ENCODE results near the gene SYT8. TPM values are rescaled to one million over a fixed set of nuclear protein-coding genes. Genes with fewer than 3 reads are reported as not detected.

SYT8 gene
- total and polyA plus RNA-seq, 2 experiments from 2014 or later: not detected

DNA sequence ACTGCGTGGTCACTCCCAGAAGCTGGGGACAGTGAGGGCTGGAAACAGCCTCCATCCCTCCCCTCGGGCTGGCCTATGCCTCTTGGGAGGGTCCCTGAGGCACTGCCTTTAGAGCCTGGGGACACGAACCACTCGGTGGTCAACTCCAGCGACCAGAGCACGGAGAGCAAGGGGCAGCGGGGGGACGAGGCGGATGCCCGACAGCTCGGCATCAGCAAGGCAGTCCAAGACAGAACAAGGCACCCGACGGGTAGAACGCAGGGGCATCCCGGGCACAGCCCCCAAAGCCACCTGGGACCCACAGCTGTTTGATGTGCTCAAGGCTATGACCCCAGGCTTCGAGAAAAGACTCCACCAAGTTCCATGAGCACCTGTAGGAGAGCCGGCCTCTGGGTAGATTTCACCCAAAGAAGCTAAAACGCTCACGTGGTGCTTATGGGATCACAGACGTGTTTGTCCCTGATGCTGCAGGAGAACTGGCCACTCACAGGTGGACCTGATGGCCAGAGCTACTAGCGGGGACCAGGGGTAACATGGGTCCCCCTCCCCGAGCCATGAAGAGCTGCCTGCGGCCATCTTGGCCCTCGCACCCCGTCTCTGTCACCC, 17.6 kb downstream of the SYT8 start:
- no peak for TF ChIP-seq EZH2 (IDR thresholded peaks at IDR 0.05; ENCODE audit: insufficient read depth, poor library complexity, severe bottlenecking)
- TF ChIP-seq EZH2phosphoT487 (IDR thresholded peaks at IDR 0.05; ENCODE audit: insufficient read depth, low read depth): no peak
- H3K9me2 ChIP-seq (ENCODE audit: insufficient read depth): no peaks in the 10 kb centered on the region
- no peak overlapping the region for H2AFZ ChIP-seq
- H3K4me1 ChIP-seq (ENCODE audit: insufficient read depth): no peaks in the 10 kb centered on the region
- H4K20me1 ChIP-seq (ENCODE audit: insufficient read depth): no peaks in the 10 kb centered on the region
- H3K4me2 ChIP-seq (ENCODE audit: unreplicated experiment): no peak overlapping the region
- H3K9me3 ChIP-seq (ENCODE audit: low read depth): no peaks in the 10 kb centered on the region
- no peaks in the 10 kb centered on the region for H3K79me2 ChIP-seq (ENCODE audit: insufficient read depth)
- 66 to 72% methylated on average over 25 of the region's 25 CpGs for WGBS, 2 experiments (ENCODE audit: low coverage in 1 of 2, low lambda C conversion rate in 2 of 2, missing lambda C conversion rate in 2 of 2)
- H3K27me3 ChIP-seq (replicated peaks; ENCODE audit: insufficient read depth): no peaks in the 10 kb centered on the region
- no peaks in the 10 kb centered on the region for H3K36me3 ChIP-seq (ENCODE audit: low read depth)
- DNase-seq: no peak
- H3F3A ChIP-seq (ENCODE audit: insufficient read depth): no peaks in the 10 kb centered on the region
- no peak overlapping the region for H3K27ac ChIP-seq
- in situ Hi-C loops (cut with MboI): loop anchor here (25.0 kb wide), 1 partner anchor 310 kb away; the partner anchor contains the start of genes INS and TH
- no peak overlapping the region for H3K4me3 ChIP-seq
- no peak overlapping the region for H3K9ac ChIP-seq

GRCh38 chr11:1852877-1853276, 18.1 kb downstream of the SYT8 start, which contains the start of gene LSP1:
Gene LSP1 (plus strand): TSS chr11:1853084. CDS start chr11:1853145, 61 bp downstream.
- Histone ChIP-seq H3K27me3 (replicated peaks; ENCODE audit: insufficient read depth) (no peaks in the 10 kb centered on the region), H3K27ac (no peak within 1 kb of the TSS), H3K79me2 (ENCODE audit: insufficient read depth) (no peaks in the 10 kb centered on the region), H3K4me3 (no peak within 1 kb of the TSS), H2AFZ (no peak within 1 kb of the TSS), H3K36me3 (ENCODE audit: low read depth) (no peaks in the 10 kb centered on the region), H3K4me1 (ENCODE audit: insufficient read depth) (no peaks in the 10 kb centered on the region), H3K9me3 (ENCODE audit: low read depth) (no peaks in the 10 kb centered on the region), H3K4me2 (ENCODE audit: unreplicated experiment) (no peak within 1 kb of the TSS), H3K9ac (no peak within 1 kb of the TSS), H3K9me2 (ENCODE audit: insufficient read depth) (no peaks in the 10 kb centered on the region), H4K20me1 (ENCODE audit: insufficient read depth) (no peaks in the 10 kb centered on the region), H3F3A (ENCODE audit: insufficient read depth) (no peaks in the 10 kb centered on the region)
- in situ Hi-C loops (cut with MboI): loop anchor here (25.0 kb wide), 1 partner anchor 309 kb away; the partner anchor contains the start of genes INS and TH
- 81 to 86% methylated on average over 18 of the region's 18 CpGs for WGBS, 2 experiments (ENCODE audit: low coverage in 1 of 2, low lambda C conversion rate in 2 of 2, missing lambda C conversion rate in 2 of 2)
- TF ChIP-seq EZH2 (IDR thresholded peaks at IDR 0.05; ENCODE audit: insufficient read depth, poor library complexity, severe bottlenecking): no peak
- no peak for TF ChIP-seq EZH2phosphoT487 (IDR thresholded peaks at IDR 0.05; ENCODE audit: insufficient read depth, low read depth)
- no peak for DNase-seq

GRCh38 chr11:1853376-1854131, 18.8 kb downstream of the SYT8 start:
- TF ChIP-seq EZH2 (IDR thresholded peaks at IDR 0.05; ENCODE audit: insufficient read depth, poor library complexity, severe bottlenecking) (no peak), EZH2phosphoT487 (IDR thresholded peaks at IDR 0.05; ENCODE audit: insufficient read depth, low read depth) (no peak)
- Histone ChIP-seq H3K4me1 (ENCODE audit: insufficient read depth) (no peaks in the 10 kb centered on the region), H3K27ac (no peak overlapping the region), H3K79me2 (ENCODE audit: insufficient read depth) (no peaks in the 10 kb centered on the region), H2AFZ (no peak overlapping the region), H3K27me3 (replicated peaks; ENCODE audit: insufficient read depth) (no peaks in the 10 kb centered on the region), H3K9me2 (ENCODE audit: insufficient read depth) (no peaks in the 10 kb centered on the region), H3K36me3 (ENCODE audit: low read depth) (no peaks in the 10 kb centered on the region), H4K20me1 (ENCODE audit: insufficient read depth) (no peaks in the 10 kb centered on the region), H3F3A (ENCODE audit: insufficient read depth) (no peaks in the 10 kb centered on the region), H3K9ac (no peak overlapping the region), H3K4me2 (ENCODE audit: unreplicated experiment) (no peak overlapping the region), H3K4me3 (no peak overlapping the region), H3K9me3 (ENCODE audit: low read depth) (no peaks in the 10 kb centered on the region)
- no peak for DNase-seq
- in situ Hi-C loops (cut with MboI): loop anchor here (25.0 kb wide), 1 partner anchor 309 kb away; the partner anchor contains the start of genes INS and TH
- 65 to 76% methylated on average over 16 to 19 of the region's 19 CpGs for WGBS, 2 experiments (ENCODE audit: low coverage in 1 of 2, low lambda C conversion rate in 2 of 2, missing lambda C conversion rate in 2 of 2)

- H3K4me1 ChIP-seq (ENCODE audit: insufficient read depth): no peaks in the 10 kb centered on the region
- H3F3A ChIP-seq (ENCODE audit: insufficient read depth): no peaks in the 10 kb centered on the region
- no peak overlapping the region for H3K4me3 ChIP-seq
- TF ChIP-seq EZH2phosphoT487 (IDR thresholded peaks at IDR 0.05; ENCODE audit: insufficient read depth, low read depth) (no peak), EZH2 (IDR thresholded peaks at IDR 0.05; ENCODE audit: insufficient read depth, poor library complexity, severe bottlenecking) (no peak)
- no peaks in the 10 kb centered on the region for H4K20me1 ChIP-seq (ENCODE audit: insufficient read depth)
- H3K79me2 ChIP-seq (ENCODE audit: insufficient read depth): no peaks in the 10 kb centered on the region
- in situ Hi-C loops (cut with MboI): loop anchor here (25.0 kb wide), 1 partner anchor 308 kb away; the partner anchor contains the start of genes INS and TH
- no peak overlapping the region for H3K27ac ChIP-seq
- no peak overlapping the region for H3K9ac ChIP-seq
- H3K27me3 ChIP-seq (replicated peaks; ENCODE audit: insufficient read depth): no peaks in the 10 kb centered on the region
- H3K9me2 ChIP-seq (ENCODE audit: insufficient read depth): no peaks in the 10 kb centered on the region
- H3K36me3 ChIP-seq (ENCODE audit: low read depth): no peaks in the 10 kb centered on the region
- H3K9me3 ChIP-seq (ENCODE audit: low read depth): no peaks in the 10 kb centered on the region
- no peak for DNase-seq
- no peak overlapping the region for H2AFZ ChIP-seq
- WGBS, 2 experiments (ENCODE audit: low coverage in 1 of 2, low lambda C conversion rate in 2 of 2, missing lambda C conversion rate in 2 of 2): 58 to 64% methylated on average over 25 to 27 of the region's 27 CpGs
- no peak overlapping the region for H3K4me2 ChIP-seq (ENCODE audit: unreplicated experiment)
These were observed 19.6 kb downstream of the SYT8 start for GRCh38 chr11:1854132-1854948.

Data from GM23248 (cell line).